NCI-H526 (cell line): ENCODE measurements around the gene NOL4L.
"Not testable (repeated sequence)": the region's sequence is repeated elsewhere in the genome, so short reads cannot be mapped to it uniquely, and the experiment has no call there.

Experiments
- DNase-seq, 2 experiments: peaks; one replicate each; lab custom pipeline; 2025; lab: John Stamatoyannopoulos, UW

Gene NOL4L

GRCh38 chr20:32421290-32421689 is 163.8 kb downstream of the NOL4L start:
- DNase-seq: no peak

GRCh38 chr20:32418376-32418775 is 166.8 kb downstream of the NOL4L start:
- no peak for DNase-seq

DNA sequence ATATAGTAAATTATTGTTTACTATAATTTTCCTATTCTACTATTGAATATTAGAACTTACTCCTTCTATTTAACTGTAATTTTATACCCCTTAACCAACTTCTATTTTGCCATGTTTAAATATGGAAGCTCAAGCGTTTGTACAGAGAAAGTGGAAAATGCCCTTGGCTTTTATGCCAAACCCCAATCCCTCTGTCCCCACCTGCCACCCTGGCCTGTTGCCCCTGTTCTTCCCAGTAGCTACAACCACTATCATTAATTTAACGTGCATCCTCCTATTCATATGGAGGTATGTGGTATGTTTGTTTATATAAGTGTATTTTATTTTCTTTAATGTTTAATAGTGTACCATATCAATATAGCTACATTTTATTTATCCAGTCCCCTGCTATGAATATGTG is 168.9 kb downstream of the NOL4L start:
- DNase-seq: no peak

- DNase-seq: no peak
These were observed 169.6 kb downstream of the NOL4L start for GRCh38 chr20:32415494-32415893.

- DNase-seq: no peak
These were observed 173.0 kb downstream of the NOL4L start for GRCh38 chr20:32411955-32412706.

DNA sequence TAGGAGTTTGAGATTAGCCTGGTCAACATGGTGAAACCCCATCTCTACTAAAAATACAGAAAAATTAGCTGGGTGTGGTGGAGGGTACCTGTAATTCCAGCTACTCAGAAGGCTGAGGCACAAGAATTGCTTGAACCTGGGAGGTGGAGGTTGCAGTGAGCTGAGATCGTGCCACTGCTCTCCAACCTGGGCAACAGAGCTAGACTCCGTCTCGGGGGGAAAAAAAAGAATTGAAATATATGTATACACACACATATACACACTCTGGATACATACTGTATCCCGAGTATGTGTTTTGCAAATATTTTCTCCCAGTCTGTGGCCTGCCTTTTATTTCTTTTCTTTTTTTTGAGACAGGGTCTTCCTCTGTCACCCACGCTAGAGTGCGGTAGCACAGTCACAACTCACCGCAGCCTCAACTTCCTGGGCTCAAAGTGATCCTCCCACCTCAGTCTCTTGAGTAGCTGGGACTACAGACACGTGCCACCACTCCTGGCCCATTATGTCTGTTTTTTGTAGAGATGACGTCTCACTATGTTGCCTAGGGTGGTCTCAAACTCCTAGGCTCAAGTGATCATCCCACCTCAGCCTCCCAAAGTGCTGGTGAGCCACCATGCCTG is 177.9 kb downstream of the NOL4L start:
- not testable (repeated sequence) for DNase-seq

- DNase-seq: no peak
These were observed 178.4 kb downstream of the NOL4L start for GRCh38 chr20:32406701-32407100.

- DNase-seq: no peak
These were observed 181.1 kb downstream of the NOL4L start for GRCh38 chr20:32404017-32404416.

- no peak for DNase-seq
These were observed 184.7 kb downstream of the NOL4L start for GRCh38 chr20:32400476-32400875.

DNA sequence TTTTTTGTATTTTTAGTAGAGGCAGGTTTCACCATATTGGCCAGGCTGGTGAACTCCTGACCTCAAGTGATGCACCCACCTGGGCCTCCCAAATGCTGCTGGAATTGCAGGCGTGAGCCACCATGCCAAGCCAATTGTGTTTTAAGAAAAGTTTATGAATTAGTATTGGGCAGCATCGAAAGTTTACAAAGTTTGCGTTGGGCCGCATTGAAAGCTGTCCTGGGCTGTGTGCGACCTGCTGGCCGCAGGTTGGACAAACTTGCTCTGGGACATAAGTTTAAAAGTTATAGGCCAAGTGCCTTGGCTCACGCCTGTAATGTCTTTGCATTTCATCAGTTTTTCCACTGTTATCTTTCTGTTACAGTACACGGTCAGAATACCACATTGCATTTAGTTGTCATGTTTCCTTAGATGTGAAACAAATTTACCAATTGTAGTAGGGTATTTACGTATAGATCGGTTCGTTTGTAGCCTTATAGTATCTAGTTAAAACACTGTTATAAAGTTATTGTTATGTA is 187.5 kb downstream of the NOL4L start:
- DNase-seq: no peak

GRCh38 chr20:32396646-32397160 is 188.4 kb downstream of the NOL4L start:
- no peak for DNase-seq

GRCh38 chr20:32395066-32395465 is 190.1 kb downstream of the NOL4L start:
- no peak for DNase-seq
